ENCODE data around the gene RORB.

Gene RORB

DNA sequence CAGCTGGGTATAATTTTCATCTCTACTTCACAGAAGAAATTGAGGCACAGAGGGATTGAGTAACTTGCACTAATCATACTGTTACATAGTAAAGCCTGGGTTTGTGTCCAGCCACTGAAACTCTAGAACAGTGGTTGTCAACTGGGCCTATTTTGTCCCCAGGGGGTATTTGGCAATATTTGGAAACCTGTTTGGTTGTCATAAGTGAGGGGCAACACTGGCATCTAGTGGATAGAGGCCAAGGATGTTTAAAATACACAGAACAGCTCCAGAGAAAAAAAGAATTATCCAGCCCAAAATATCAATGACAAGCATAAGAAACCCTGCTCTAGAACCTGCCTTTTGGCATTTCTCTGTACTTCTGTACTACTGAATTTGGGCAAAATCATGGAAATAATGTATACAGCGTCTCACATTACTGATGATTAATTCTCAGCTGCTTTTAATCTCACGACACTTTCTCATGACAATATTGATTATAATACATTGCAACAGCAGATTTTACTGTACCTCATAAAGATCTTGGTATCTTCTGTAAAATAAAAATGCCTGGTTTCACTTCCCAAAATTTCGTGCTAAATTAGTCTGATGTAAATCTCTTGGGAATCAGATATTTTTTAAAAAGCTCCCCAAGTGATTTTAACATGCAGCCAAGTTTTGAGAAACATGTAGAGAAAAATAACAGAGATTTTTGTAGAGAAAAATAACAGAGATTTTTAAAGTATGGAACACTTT, 112.7 kb downstream of the RORB start:
- peak; percentile 4 for DNase-seq

DNA sequence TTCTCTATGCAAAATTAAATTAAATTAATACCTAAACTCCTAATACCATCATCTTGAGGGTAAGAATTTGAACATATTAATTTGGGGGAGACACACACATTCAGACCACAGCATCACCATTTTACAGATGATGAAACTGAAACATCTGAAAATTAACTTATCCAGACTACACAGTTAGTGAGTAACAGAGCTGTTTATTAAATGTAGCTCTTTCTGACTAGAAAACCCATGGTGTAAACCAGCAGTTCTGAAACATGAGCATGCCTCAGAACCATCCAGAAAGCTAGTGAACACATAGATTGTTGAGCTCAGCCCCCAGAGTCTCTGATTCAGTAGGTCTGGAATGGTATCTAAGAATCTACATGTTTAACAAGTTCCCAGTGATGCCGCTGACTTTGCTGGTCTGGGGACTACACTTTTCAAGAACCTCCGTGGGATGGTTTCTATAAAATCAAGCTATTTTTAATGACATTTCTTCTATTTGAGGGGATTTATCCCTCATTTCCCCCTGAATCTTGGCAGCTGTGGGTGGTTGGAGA, 113.5 kb downstream of the RORB start:
- no peak for DNase-seq

DNA sequence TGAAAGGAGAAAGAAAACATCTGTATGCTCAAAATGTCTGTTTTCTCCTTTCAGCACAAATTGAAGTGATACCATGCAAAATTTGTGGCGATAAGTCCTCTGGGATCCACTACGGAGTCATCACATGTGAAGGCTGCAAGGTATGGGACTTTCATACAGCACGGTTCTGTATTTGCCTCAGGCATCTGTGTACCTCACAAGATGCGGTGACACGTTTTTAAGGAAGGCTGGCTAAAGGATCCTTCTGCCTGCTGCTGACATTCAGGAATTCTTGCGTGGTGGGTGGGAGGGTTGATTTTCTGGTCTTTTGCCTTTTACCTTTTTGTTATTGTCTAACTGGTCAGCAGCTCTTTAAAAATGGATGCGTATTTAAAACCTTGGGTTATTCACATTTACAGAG, 133.1 kb downstream of the RORB start:
- DNase-seq, result no peak

DNA sequence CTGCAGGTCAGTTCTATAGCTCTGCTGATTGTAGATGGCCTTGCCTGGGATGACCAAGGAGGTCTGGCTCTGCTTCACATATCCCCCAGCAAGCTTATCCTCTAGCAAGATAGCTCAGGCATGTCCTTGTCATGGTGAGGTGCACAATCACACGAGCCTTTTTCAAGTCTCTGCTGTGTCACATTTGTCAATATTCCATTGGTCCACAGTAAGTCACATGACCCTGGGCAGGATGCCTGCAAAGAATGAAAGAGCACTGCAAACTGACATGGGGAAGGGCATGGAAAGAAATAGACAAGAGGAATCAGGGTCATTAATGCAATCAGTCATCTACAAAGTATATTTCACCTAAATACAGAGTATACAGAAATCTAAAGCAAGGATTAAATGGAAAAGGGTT, 142.0 kb downstream of the RORB start:
- no peak for DNase-seq

DNA sequence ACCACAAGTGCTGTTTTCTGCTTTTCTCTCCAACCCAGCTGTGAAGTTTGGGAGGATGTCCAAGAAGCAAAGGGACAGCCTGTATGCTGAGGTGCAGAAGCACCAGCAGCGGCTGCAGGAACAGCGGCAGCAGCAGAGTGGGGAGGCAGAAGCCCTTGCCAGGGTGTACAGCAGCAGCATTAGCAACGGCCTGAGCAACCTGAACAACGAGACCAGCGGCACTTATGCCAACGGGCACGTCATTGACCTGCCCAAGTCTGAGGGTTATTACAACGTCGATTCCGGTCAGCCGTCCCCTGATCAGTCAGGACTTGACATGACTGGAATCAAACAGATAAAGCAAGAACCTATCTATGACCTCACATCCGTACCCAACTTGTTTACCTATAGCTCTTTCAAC, 145.2 kb downstream of the RORB start:
- DNase-seq, result no peak

DNA sequence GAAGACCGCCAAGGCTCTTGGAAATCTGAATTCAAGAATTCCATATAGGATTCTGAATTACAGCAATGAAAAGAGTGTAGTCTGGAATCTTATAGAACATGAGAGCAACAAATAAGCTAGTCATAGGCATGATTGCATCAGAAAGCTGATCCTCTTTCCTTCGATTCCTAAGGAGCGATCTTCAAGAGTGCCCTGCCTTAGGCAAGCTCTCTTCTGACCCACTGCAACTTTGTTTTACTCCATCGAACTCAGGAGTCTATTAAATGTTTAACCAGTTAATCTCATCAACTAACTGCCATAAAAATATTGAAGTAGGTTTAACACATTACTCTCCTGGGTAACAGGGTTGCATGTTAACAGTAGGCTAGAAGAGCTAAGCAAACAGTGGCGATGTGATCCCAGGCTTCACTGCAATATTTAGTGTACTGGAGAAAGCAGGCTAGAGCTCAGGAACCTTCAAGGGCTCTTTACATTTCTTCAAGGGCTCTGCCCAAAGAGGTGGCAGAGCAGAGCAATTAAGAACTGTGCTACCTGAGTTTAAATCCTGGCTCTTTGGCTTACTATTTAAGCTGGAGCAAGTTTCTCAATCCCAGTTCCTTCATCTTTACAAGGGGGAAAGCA, 146.3 kb downstream of the RORB start:
- DNase-seq, result no peak

DNA sequence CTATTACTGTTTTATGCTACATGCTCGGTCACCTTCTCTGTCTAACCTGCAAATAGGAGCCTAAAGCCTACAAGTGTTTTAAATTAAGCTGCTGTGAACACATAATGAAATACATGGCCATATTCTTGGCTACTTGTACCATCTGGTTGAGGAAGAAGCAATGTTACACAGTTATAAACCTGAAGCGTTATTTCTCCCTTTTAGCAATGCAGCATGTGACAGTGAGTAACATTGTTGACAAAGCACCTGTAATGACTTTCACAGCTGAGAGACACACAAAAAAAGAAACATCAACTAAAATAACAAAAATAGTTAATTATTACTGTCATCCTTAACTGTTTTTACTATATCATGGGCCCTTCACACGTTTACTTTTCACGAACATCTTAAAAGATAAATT, 146.9 kb downstream of the RORB start:
- no peak for DNase-seq

DNA sequence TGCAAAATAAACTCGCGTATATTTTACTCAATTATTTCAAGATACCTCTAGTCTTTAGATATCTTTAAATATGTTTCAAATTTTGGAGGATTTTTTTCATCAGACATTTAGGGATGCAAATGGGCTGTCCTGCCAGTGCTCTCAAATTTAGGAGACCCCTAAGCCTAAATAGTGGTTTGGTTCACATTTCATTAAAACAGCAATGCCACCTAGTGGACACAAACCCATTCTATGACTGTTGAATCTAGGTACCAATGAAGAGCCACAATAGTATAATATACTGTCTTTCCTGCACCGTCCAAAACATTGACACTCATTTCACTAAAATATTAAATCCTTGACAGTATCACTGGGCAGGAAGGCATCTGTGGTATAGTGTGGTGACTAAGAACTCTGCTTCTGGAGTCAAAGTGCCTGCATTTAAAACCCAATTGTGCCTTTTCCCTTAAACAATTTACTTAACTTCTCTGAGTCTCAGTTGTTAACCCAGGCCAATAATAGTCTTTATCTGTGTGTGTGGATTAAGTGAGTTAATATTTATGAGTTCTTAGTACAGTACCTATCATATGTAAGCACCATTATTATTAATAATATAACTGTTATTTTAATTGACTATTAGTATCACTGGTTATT, 148.0 kb downstream of the RORB start:
- DNase-seq, result no peak

DNA sequence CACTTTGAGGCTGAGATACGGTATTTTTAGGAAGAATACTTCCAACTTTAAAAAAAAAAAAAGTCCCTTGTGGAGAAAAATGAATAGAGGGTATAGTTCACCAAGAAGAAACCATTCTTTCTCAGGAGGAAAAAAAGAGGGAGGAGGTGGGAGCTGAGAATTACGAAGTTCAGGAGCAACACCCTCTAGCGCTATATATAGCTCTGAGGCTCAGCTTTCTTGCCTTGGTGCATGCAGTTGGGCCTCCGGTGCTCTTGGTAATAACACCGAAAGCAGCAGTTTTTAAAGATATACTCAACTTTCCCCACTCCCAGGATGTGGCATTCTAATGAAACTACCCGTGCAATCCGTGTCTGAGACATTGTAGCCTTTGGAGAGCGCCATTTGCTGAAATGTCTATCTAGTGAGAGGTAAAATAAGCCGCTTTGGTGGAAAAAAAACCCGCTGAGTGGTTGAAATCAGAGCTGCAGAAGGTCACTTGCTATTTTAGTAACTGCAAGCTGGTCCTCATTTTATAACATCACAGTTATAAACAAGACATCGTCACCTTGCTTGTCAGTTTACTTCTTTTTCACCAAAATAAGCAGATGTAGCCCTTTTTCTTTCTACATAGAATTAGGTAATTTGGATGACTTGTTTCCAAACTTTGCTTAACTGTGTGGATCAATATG, 156.4 kb downstream of the RORB start:
- DNase-seq, result no peak

DNA sequence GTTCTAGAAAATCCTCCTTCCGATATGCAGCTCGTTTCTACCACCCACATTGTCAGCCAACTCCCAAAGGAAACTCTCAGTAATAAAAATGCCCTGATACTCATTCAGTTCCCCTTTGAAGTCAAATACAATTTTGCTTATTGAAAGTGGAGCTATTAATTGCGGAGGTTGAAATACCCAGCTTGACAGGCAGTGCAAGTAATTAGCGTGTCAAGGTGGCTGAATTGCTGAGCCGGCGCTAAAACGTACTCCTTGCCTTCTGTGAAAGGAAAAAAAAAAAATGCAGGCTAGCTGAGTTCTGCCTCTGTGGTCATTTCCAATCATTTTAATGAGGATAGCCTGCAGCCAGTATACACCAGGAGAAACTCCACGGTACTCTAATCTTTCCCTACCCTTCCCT, 165.5 kb downstream of the RORB start:
- no peak for DNase-seq

DNA sequence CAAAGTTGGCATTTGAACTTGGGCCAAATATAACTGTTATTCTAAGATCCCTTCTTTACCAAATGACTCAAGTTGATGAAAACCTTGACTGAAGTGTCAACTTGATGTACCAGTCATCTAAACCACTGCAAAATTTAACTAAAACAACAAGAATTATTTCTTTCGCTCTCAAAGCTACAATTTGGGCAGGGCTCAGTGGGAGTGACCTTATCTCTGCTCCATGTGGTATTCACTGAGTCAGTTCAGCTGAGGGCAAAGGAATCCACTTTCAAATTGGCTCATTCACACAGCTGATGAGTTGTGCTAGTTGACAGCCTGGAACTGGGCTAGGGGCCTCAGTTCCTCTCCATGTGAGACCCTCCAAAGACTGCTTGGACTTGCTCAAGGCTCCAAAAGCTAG, 166.3 kb downstream of the RORB start:
- no peak for DNase-seq

DNA sequence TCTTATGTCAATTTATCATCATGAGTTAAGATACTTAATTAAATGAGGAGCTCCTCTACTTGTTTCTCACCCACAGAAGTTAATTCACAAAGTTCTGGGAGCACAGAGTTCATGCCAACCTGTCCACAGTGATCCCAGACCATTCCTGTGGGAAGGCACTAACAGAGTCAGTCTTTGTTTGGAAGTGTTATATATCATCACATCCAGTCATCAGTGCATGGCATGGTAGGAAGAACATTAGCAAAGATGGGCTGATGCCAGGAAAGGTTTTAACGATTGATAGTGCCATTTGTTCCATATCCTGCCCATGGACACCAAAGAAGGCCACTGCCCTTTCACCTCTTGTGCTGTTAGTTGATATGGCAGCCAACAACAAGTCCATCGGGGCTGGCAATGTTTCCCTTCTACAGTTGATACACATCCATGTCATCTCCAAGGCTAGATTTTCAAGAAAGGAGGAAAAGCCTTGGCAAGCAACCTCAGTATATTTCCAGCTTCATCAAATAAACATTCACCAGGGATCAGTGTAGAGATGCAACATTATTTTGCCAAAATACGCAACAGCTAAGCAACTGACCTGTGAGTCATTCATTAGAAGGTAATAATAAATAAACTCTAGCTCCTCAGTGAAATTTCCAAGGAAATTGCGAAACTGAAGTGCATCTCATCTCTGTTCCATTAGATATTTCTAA, 169.6 kb downstream of the RORB start:
- no peak for DNase-seq

DNA sequence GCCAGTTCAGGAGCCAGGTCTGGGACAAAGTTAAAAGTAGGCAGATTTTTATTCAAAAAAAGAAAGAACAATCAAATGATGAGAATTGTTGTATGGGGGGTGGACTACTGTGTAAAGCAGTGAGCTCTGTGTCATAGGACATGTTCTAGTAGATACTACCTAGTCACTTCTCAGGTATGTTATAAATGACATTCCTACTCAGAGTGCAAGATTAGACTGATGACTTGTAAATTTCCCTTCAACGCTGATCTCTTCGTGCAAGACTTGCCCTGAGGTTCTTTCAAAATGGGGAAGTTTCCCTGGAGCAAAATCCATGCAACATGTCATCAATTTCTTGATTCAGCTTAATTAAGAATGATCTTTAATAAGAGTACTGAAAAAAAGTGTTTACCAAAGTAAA, 175.1 kb downstream of the RORB start:
- DNase-seq, result no peak

DNA sequence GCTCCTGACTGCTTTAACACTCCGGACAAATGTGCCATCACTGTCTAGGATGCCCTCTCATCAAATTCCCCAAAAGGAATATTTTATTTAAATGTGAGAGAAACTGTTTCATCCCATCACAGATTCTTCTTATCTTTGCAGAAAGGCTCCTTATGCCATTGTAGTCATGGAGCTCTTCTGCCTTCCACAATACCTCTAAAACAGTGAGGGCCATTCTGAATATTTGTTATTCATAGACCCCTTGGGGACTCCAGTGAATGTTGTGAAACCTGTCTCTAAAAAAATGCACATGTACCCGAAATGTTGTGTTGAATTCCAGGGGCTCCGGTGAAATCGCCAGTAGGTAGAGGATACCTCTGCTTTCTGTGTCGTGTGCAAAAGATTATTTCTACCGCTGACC, 176.9 kb downstream of the RORB start:
- no peak for DNase-seq

DNA sequence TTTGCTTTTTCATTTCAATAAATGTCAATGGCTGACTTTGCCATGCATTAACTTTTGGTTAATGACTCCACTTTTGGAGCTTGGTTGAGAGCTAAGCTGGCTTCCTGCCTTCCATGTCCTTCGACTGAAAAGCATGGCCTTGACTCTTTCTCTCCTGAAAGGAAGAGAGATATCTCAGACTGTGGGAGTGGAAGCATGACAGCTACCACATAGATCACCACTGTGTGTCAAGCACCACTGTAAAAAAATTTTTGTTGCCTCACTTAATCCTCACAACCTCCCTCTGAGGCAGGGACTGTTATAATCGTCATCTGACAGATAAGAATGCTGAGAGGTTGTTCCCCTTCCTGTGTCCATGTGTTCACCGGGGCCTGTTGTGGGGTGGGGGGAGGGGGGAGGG, 184.8 kb downstream of the RORB start:
- no peak for DNase-seq

DNA sequence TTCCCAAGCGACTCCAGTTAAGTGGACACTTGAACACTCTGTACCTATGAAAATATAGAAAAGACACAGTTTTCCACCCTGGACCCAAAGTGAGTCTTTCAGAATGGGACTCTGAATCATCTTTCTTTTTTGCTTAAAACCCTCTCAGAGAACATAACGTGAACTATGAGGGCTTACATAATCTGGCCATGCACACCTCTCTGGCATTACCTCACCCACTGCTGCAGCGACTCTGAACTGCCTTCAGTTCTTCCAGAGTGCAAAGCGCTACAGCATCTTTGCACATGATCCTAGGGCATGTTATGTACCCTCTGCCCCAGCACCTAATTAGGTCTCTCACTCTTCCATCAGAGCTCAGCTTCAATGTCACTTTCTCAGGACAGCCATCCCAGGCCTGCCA, 186.2 kb downstream of the RORB start:
- DNase-seq, result no peak

DNA sequence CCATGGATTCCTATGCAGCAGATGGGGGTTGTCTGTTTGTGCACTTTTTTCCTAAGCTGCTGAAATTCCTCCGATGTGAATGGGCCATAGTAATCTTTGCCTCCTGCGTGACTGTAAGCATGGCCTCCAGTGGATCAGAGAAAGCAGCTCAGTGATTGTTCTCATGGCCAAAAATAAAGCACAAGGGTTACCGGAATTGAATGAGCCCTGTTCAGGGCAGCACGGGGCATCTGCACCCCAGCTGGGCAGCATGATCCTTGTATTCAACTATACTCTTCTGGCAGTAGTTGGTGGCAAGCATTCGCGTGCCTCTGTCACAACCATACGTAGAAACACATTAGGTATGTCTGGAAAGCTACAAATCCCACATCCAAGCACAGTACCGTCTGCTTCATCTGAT, 193.9 kb downstream of the RORB start:
- no peak for DNase-seq

DNA sequence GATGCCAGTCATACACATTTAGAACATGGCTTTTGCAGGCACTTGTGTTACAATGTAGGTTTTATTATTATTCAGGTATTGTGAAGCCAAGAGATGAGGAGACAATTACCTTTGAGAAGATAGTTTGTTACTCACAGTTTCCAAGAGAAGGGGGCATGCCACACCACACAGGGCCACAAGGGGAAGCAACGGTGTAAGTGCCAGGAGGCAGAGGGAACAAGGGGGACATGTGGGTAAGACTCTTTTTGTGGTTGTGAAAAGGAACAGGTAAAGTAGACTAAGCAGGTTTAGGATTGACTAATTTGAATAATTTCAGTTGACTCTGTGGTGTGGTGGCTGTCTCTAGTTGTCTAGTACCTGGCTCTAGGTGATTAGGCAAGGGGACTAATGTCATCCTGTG, 199.4 kb downstream of the RORB start:
- DNase-seq, result no peak

DNA sequence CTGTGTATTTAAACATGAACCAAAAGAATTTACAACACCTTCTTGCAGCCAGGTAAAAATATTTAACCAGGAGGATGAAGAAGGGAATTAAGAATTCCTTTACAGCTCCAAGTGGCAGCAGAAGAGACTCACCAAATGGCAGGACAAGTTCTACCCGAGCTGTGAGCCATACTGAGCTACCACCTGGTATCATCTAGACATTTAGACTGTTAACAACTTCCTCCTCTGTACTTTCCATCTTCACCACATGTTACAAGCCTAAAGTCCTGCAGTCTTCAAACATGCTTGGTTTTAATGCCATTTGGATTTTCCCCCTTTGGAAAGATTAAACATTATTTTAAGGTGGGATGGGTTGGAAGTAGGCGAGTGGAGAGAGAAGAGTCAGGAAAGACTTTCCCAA, 200.4 kb downstream of the RORB start:
- DNase-seq, result no peak

DNA sequence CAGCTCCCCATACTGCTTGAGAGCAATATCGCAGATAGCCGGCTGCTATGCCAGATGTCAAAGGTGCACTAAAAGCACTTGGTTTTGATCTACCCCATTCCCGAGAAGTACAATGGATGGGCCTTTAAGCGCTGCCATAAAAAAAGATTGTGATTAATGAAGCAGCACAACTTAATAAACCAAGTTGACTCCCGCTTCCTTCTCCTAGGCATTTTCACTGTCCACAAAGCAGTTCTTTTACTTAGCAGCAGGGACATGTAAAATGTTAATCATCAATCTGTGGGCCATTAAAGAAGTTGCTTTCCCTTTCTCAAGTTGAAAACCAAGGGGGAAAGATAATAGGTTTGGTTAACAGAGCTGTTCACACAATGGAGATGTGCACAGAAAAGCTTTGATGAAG, 214.2 kb downstream of the RORB start:
- DNase-seq, result no peak

DNA sequence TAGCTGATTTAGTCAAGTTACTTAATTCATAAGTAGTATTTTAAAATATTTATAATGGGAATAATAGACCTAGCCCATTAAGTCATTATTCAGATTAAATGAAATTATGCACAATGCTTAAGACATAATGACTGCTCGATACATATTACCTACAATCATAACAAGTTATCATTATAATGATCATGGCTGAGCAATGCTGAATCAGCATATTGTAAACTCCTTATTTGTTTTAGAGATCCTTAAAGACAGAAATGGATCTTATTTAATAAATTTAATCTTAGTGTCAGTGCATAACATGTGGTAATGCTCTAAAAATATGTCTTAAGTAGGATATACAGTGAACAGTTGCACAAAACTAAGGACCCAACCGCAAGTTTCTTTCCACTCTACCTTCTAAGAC, 221.6 kb downstream of the RORB start:
- DNase-seq, result no peak

DNA sequence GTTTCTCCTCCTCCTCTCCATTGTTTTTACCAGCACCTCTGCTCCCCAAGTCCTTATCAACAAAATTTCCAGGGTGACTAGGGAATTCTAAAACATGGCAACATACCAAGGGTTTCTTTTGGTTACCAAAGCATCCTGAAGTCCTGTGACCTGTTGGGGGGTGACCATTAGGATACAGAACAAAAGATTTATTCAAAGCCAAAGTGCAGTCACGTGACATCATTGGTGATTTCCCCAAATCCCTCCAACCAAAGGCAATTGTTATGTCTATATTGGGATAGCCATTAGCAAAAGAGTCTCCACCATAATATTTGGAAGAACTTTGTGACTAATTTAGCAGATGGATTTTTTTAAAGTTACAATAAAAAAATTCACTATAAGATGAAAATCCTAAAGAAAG, 222.2 kb downstream of the RORB start:
- DNase-seq, result no peak

Data from NCI-H1436 (cell line).